Coronary artery (tissue), 2 donors: ENCODE measurements around the gene R3HCC1L.

Experiments
- DNase-seq: peaks from one replicate; pipeline ENCODE4 v3.0.0-alpha.2; 2017; ENCODE audit warnings: low spot score
- H3K27ac ChIP-seq, 2 donors: fragments of 200-600 bp; sonication (generic); one replicate each; pipeline ENCODE4 v1.5.1; 2016 to 2019
- H3K4me3 ChIP-seq: fragments of 200-600 bp; sonication (generic); 2 replicates; pipeline ENCODE4 v1.5.1; 2016; ENCODE audit warnings: mild to moderate bottlenecking, moderate library complexity
- TF ChIP-seq, protein P1 (sequence below): fragments of 200-600 bp; sonication (generic); IDR thresholded peaks from one replicate; pipeline ENCODE4 v1.5.1; 2019; ENCODE audit warnings: antibody characterized with exemption

R3HCC1L gene

DNA sequence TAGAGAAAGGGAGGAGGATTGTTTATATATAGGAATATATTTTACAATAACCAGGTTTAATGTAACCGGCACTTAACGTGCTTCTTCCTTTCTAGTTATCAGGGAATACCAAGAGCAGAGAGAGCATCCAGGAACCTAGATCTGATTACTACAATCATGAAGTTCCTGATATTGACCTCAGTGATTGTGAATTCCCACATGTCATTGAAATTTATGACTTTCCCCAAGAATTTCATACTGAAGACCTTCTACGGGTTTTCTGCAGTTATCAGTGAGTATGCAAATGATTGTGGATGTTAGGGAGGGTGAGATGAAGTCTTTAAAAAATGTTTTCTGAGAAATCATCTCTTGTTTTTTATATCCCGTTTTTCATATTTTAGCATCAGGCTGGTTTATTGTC, 97.0 kb downstream of the R3HCC1L start:
- Histone ChIP-seq H3K27ac (no peak overlapping the region), H3K4me3 (no peak overlapping the region)
- DNase-seq: no peak
- TF ChIP-seq, protein P1, sequence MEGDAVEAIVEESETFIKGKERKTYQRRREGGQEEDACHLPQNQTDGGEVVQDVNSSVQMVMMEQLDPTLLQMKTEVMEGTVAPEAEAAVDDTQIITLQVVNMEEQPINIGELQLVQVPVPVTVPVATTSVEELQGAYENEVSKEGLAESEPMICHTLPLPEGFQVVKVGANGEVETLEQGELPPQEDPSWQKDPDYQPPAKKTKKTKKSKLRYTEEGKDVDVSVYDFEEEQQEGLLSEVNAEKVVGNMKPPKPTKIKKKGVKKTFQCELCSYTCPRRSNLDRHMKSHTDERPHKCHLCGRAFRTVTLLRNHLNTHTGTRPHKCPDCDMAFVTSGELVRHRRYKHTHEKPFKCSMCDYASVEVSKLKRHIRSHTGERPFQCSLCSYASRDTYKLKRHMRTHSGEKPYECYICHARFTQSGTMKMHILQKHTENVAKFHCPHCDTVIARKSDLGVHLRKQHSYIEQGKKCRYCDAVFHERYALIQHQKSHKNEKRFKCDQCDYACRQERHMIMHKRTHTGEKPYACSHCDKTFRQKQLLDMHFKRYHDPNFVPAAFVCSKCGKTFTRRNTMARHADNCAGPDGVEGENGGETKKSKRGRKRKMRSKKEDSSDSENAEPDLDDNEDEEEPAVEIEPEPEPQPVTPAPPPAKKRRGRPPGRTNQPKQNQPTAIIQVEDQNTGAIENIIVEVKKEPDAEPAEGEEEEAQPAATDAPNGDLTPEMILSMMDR: no peak

DNA sequence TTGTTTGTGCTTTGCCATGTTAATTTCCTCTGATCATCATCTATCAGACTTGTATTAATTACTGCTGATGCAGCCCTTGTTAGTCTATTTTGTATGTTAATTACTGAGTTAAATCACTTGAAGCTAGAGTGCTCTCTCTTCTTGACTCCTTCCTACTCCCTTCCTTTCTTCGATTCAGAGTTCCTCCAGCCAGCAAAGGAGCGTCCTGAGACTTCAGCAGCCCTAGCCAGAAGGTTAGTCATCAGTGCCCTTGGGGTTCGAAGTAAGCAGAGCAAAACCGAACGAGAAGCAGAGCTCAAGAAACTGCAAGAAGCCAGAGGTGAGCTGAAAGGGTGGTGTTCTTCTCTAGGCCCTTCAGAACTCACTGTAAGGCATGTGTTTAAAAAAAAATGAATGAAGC, 101.4 kb downstream of the R3HCC1L start:
- Histone ChIP-seq H3K27ac (no peak overlapping the region), H3K4me3 (no peak overlapping the region)
- no peak for DNase-seq
- TF ChIP-seq, protein P1: no peak

DNA sequence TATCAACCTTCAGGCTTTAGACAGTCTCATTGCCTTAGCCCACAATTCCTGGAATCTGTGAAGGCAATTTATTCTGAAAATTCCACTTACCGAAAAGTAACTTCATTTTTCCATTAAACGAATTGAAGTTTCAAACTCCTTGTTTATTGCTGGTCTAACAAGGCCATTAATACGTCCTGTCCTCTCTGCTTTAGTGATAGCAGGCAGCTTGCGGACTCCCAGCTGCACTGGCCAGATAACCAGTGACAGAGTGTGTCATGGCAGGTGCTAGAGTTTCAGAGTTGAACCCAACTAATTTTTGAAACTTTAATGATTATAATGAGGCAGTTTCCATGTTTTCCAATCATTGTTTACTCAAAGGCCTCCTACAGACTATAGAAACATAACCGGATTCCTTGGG, 102.4 kb downstream of the R3HCC1L start:
- TF ChIP-seq, protein P1: no peak
- H3K27ac ChIP-seq: no peak overlapping the region
- DNase-seq: no peak
- no peak overlapping the region for H3K4me3 ChIP-seq

DNA sequence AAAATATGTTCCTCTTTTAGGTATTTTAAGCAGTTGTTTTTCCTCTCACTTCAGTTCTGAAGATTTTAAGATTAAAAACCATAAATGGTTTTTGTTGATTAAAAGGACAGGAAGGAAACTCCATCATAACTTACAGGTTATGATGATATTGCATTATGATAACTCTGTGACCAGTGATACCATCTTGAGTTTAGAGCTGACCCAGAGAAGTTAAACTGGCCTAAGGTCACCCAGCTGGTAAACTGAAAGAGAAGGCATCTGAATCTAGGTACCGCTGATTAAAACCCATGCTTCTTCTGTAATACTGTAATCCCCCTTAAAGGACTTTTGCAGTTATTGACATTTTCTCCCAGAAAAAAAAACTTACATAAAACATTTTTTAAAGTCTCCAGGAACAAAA, 103.9 kb downstream of the R3HCC1L start:
- no peak overlapping the region for H3K27ac ChIP-seq

DNA sequence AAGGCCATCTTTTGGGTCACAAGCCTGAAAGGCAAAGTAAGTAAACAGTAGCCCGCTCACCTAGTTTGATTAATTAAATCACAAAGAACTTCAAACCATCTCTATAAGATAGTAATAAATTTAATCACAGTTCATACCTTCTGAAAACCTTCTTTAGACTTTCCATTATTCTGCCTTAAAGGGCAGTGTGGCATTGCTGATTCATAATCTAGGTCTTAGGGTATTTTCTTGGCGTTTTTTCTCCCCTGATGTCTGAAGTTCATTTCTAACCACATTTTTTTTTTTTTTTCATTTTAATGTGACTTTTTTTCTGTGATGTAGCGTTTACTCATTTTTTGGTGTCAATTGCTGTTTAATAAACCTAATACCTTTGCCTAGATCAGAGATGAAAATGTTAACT, 106.1 kb downstream of the R3HCC1L start:
- Histone ChIP-seq H3K27ac (no peak overlapping the region), H3K4me3 (no peak overlapping the region)
- TF ChIP-seq, protein P1: no peak
- DNase-seq: no peak

More for the DNA sequence above, 103.9 kb downstream of the R3HCC1L start:
- H3K4me3 ChIP-seq: no peak overlapping the region
- TF ChIP-seq, protein P1: no peak
- no peak for DNase-seq

DNA sequence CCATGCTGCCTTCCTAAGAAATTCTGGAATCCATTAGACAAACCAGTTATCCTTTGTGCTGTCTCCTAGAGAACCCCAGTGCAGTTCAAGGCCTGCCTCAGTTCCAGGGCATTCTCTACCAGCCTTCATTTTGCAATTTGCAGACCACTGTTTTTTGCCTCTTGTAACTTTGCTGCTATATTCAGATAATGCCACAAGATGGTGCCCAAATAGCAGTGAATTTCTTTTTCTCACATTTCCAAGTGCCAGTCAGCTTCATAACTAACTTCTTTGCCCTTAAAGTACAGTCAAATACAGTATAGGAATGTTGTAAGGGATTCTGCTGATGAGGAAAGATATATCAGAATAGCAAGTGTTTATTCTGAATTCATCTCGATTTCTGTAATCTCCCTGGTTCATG, 108.4 kb downstream of the R3HCC1L start:
- DNase-seq: no peak
- H3K27ac ChIP-seq: no peak overlapping the region

DNA sequence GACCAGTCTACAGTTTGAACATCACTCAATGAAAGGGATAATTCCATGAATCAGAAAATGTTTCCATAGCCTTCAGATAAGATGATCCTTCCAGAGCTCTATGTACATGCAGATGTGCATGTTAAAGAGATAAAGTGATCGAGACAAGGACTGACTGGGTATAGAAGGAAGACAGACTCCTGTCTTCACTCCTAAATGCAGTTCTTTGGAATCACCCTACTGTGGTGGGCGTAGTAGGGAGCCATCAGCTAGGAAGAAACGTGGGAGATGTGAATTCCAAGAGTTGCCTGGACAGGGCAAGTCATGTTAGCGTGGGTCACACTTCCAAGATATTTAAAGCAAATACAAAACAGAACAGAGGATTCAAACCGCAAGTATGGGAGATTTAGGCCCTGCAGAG, 109.7 kb downstream of the R3HCC1L start:
- DNase-seq: no peak
- Histone ChIP-seq H3K4me3 (no peak overlapping the region), H3K27ac (no peak overlapping the region)
- TF ChIP-seq, protein P1: no peak

More for the DNA sequence above, 108.4 kb downstream of the R3HCC1L start:
- H3K4me3 ChIP-seq: no peak overlapping the region
- TF ChIP-seq, protein P1: peak; percentile 35
